ENCODE measurements around the gene MRPL1. TPM values are rescaled to one million over a fixed set of nuclear protein-coding genes. Genes with fewer than 3 reads are reported as not detected.

Gene MRPL1
- total RNA-seq, 3 donors from 2014 or later (not counting 1 experiment from before 2014, with no cell fraction given), result 17.9 to 22.9 (median 22.9) TPM

DNA sequence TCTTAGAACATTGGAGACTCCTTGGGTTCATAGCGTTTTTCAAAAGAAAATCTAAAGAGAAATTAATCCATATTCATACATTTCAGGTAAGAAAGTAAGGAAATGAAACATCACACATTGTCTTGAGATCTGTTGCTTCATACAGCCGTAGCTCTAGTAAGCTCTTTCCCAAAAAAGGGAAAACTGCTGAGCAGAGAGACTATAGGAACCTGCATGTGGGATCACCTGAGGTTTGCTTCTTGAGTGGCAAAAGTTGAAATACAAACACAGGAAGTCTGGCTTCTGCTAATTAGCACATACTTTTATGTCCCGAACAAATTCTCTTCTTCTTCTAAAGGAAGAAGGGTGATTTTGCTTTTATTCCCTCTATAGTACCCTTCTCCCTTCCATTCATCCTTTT, 57.7 kb downstream of the MRPL1 start:
- H3K4me3 Mint-ChIP-seq, result no peak overlapping the region
- 69% methylated on average over 2 of the region's 3 CpGs for WGBS (ENCODE audit: insufficient coverage)
- Histone ChIP-seq H3K4me1 (ENCODE audit: control insufficient read depth, insufficient read depth, low read length) (no peaks in the 10 kb centered on the region), H3K27me3 (ENCODE audit: control insufficient read depth, insufficient read depth, low read length) (no peaks in the 10 kb centered on the region), H3K4me3 (ENCODE audit: low read length) (no peak overlapping the region), H3K9me3 (ENCODE audit: control insufficient read depth, insufficient read depth, low read length) (no peaks in the 10 kb centered on the region), H3K27ac (ENCODE audit: low read length) (no peak overlapping the region), H3K36me3 (ENCODE audit: control insufficient read depth, insufficient read depth, low read length) (peaks cover 5% of the 10 kb centered on the region)
- H3K4me1 Mint-ChIP-seq, result peaks cover 0 to 5% of the 10 kb centered on the region in 2 donors
- TF ChIP-seq, protein P1, sequence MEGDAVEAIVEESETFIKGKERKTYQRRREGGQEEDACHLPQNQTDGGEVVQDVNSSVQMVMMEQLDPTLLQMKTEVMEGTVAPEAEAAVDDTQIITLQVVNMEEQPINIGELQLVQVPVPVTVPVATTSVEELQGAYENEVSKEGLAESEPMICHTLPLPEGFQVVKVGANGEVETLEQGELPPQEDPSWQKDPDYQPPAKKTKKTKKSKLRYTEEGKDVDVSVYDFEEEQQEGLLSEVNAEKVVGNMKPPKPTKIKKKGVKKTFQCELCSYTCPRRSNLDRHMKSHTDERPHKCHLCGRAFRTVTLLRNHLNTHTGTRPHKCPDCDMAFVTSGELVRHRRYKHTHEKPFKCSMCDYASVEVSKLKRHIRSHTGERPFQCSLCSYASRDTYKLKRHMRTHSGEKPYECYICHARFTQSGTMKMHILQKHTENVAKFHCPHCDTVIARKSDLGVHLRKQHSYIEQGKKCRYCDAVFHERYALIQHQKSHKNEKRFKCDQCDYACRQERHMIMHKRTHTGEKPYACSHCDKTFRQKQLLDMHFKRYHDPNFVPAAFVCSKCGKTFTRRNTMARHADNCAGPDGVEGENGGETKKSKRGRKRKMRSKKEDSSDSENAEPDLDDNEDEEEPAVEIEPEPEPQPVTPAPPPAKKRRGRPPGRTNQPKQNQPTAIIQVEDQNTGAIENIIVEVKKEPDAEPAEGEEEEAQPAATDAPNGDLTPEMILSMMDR (IDR thresholded peaks at IDR 0.05), result no peak
- no peak for ATAC-seq
- no peak overlapping the region for H3K27ac Mint-ChIP-seq
- DNase-seq, result no peak
- no peaks in the 10 kb centered on the region for H3K27me3 Mint-ChIP-seq (ENCODE audit: low read depth in 2 of 2)
- intact Hi-C loops (cut with micrococcal nuclease), result no loop called here
- H3K9me3 Mint-ChIP-seq, result peaks cover 0 to under 1% of the 10 kb centered on the region in 2 donors
- H3K36me3 Mint-ChIP-seq, result peaks cover 1% of the 10 kb centered on the region

DNA sequence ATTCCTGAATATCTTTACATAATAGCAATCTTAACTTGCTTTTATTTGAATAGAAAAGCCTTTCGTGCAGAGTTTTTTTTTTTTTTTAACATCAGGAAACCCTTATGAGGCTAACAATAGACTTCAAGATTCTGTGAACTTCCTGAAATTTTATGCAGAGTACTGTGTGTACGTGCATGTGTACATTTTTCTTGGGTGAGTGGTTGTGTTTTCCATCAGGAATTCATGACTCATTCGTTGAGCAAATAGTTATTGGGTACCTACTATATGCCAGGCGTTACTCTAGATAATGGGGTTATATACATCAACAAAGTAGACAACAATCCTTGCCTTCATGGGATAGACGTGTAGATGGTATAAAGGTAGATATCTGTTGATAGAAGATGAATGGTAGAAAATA, 59.1 kb downstream of the MRPL1 start:
- no peaks in the 10 kb centered on the region for H3K4me1 ChIP-seq (ENCODE audit: control insufficient read depth, insufficient read depth, low read length)
- H3K4me3 Mint-ChIP-seq, result no peak overlapping the region
- 47% methylated on average over 3 of the region's 5 CpGs for WGBS (ENCODE audit: insufficient coverage)
- ATAC-seq (no peak), DNase-seq (no peak)
- H3K4me3 ChIP-seq (ENCODE audit: low read length), result no peak overlapping the region
- H3K27ac Mint-ChIP-seq, result no peak overlapping the region
- H3K27ac ChIP-seq (ENCODE audit: low read length), result no peak overlapping the region
- TF ChIP-seq, protein P1 (IDR thresholded peaks at IDR 0.05), result no peak
- peaks cover 0 to 3% of the 10 kb centered on the region in 2 donors for H3K9me3 Mint-ChIP-seq
- peaks cover 13% of the 10 kb centered on the region for H3K36me3 Mint-ChIP-seq
- no peaks in the 10 kb centered on the region for H3K9me3 ChIP-seq (ENCODE audit: control insufficient read depth, insufficient read depth, low read length)
- intact Hi-C loops (cut with micrococcal nuclease), result no loop called here
- H3K27me3 ChIP-seq (ENCODE audit: control insufficient read depth, insufficient read depth, low read length), result no peaks in the 10 kb centered on the region
- no peaks in the 10 kb centered on the region for H3K27me3 Mint-ChIP-seq (ENCODE audit: low read depth in 2 of 2)
- peaks cover 5% of the 10 kb centered on the region for H3K36me3 ChIP-seq (ENCODE audit: control insufficient read depth, insufficient read depth, low read length)
- H3K4me1 Mint-ChIP-seq, result peaks cover 0 to 5% of the 10 kb centered on the region in 2 donors

DNA sequence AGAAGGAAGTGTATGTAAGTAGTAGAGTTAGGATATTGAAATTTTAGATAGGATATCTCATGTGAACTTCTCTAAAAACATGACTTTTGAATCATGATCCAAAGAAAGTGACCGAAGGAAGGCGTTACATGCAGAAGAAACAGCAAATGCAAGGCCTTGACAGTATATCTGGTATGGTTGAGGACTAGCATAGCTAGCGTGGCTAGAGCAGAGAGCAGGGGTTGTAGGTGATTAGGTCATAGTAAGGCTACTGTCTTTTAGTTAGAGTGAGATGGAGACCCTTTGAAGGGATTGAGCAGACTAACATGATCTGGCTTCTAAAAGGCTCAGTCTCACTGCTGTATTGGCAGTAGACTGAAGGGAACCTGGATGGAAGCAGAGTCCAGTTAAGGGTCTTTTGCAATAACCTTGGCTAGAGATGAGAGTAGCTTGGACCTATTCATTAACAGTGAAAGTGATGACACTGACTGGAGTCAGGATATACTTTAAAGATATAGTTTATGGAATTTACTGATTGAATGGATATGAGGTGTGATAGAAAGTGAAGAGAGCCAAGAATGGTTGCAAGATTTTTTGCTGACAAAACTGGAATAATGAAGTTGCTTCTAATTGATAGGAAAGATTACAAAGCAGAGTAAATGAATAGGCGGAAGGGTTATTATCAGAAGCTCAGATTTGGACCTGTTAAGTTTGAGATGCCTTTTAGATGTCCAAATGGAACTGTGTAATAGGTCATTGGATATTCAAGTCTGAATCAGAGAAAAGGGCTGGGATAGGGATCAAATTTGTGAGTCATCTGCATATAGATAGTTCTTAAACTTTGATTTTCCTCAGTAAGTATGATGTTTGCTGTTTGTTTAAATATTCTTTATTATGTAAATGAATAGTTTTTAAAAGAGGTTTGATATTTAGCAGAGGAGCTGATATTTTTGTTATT, 59.8 kb downstream of the MRPL1 start:
- Mint-ChIP-seq H3K9me3 (peaks cover 0 to 3% of the 10 kb centered on the region in 2 donors), H3K27ac (no peak overlapping the region), H3K4me3 (no peak overlapping the region), H3K4me1 (peaks cover 0 to 5% of the 10 kb centered on the region in 2 donors), H3K27me3 (ENCODE audit: low read depth in 2 of 2) (no peaks in the 10 kb centered on the region), H3K36me3 (peaks cover 18% of the 10 kb centered on the region)
- TF ChIP-seq, protein P1 (IDR thresholded peaks at IDR 0.05), result no peak
- Histone ChIP-seq H3K4me1 (ENCODE audit: control insufficient read depth, insufficient read depth, low read length) (no peaks in the 10 kb centered on the region), H3K4me3 (ENCODE audit: low read length) (no peak overlapping the region), H3K27me3 (ENCODE audit: control insufficient read depth, insufficient read depth, low read length) (no peaks in the 10 kb centered on the region), H3K9me3 (ENCODE audit: control insufficient read depth, insufficient read depth, low read length) (no peaks in the 10 kb centered on the region), H3K27ac (ENCODE audit: low read length) (no peak overlapping the region), H3K36me3 (ENCODE audit: control insufficient read depth, insufficient read depth, low read length) (peaks cover 5% of the 10 kb centered on the region)
- intact Hi-C loops (cut with micrococcal nuclease), result no loop called here
- no peak for ATAC-seq
- 96% methylated on average over 4 of the region's 4 CpGs for WGBS (ENCODE audit: insufficient coverage)
- DNase-seq, result no peak

Measured in natural killer cell (primary cell).